MCF 10A (cell line): Measurements from ENCODE around the gene RHOBTB1. TPM values are rescaled to one million over a fixed set of nuclear protein-coding genes. Genes with fewer than 3 reads are reported as not detected.

Source experiments
- BruUV-seq: library from RNA; stranded (reverse); fragments of 400-500 nt; replicated peaks from 2 replicates; lab custom pipeline; 2021; lab: Mats Ljungman, UMichigan
- CTCF ChIA-PET: fragments of 300-600 bp; sonication (Branson Sonifier 250); formaldehyde crosslinking; extraction: SDS; loops from one replicate; lab custom pipeline; 2021; ENCODE audit warnings: antibody characterized with exemption, inconsistent platforms; lab: Yijun Ruan, JAX
- POLR2A ChIA-PET: fragments of 300-600, 350-650 bp; sonication (Branson Sonifier 250); formaldehyde crosslinking; extraction: SDS; loops from one replicate; lab custom pipeline; 2020; ENCODE audit warnings: antibody characterized with exemption, inconsistent platforms; lab: Yijun Ruan, JAX
- DNase-seq: peaks from one replicate; pipeline ENCODE4 v3.0.0-alpha.2; 2018; ENCODE audit not compliant: unreplicated experiment
- H3K27ac Mint-ChIP-seq: one replicate; pipeline ENCODE4 v1.8.0; 2022; ENCODE audit warnings: mild to moderate bottlenecking, low read depth, mixed read lengths; ENCODE audit not compliant: unreplicated experiment
- H3K27me3 Mint-ChIP-seq: one replicate; pipeline ENCODE4 v1.8.0; 2022; ENCODE audit warnings: mixed read lengths; ENCODE audit not compliant: insufficient read depth, unreplicated experiment
- H3K36me3 Mint-ChIP-seq: one replicate; pipeline ENCODE4 v1.8.0; 2022; ENCODE audit warnings: mild to moderate bottlenecking, moderate library complexity, mixed read lengths; ENCODE audit not compliant: insufficient read depth, unreplicated experiment
- H3K4me1 Mint-ChIP-seq: one replicate; pipeline ENCODE4 v1.8.0; 2022; ENCODE audit warnings: mixed read lengths; ENCODE audit not compliant: insufficient read depth, unreplicated experiment
- H3K4me3 Mint-ChIP-seq: one replicate; pipeline ENCODE4 v1.8.0; 2022; ENCODE audit warnings: mild to moderate bottlenecking, moderate library complexity, mixed read lengths; ENCODE audit not compliant: unreplicated experiment
- H3K9me3 Mint-ChIP-seq: one replicate; pipeline ENCODE4 v1.8.0; 2022; ENCODE audit warnings: mixed read lengths; ENCODE audit not compliant: unreplicated experiment
- intact Hi-C: fragments of 100-400 bp; cut with micrococcal nuclease; formaldehyde crosslinking; loops from 2 replicates; pipeline ENCODE4 v1.14.1; 2022
- total RNA-seq: library from RNA; stranded (reverse); gene quantifications from 2 replicates; pipeline ENCODE4 v1.2.3, GENCODE V29; 2022
- TF ChIP-seq, protein P1 (sequence below): fragments of 200-600 bp; IDR thresholded peaks from one replicate; pipeline ENCODE4 v1.8.0; 2022; ENCODE audit warnings: antibody characterized with exemption, mild to moderate bottlenecking; ENCODE audit not compliant: unreplicated experiment

RHOBTB1 gene
- total RNA-seq, 1 experiment from 2014 or later, result 0.70 TPM

- no peaks in the 10 kb centered on the region for H3K9me3 Mint-ChIP-seq
- H3K4me1 Mint-ChIP-seq, result no peaks in the 10 kb centered on the region
- TF ChIP-seq, protein P1, sequence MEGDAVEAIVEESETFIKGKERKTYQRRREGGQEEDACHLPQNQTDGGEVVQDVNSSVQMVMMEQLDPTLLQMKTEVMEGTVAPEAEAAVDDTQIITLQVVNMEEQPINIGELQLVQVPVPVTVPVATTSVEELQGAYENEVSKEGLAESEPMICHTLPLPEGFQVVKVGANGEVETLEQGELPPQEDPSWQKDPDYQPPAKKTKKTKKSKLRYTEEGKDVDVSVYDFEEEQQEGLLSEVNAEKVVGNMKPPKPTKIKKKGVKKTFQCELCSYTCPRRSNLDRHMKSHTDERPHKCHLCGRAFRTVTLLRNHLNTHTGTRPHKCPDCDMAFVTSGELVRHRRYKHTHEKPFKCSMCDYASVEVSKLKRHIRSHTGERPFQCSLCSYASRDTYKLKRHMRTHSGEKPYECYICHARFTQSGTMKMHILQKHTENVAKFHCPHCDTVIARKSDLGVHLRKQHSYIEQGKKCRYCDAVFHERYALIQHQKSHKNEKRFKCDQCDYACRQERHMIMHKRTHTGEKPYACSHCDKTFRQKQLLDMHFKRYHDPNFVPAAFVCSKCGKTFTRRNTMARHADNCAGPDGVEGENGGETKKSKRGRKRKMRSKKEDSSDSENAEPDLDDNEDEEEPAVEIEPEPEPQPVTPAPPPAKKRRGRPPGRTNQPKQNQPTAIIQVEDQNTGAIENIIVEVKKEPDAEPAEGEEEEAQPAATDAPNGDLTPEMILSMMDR, result no peak
- no peak for DNase-seq
- ChIA-PET POLR2A (no interaction called here), CTCF (interaction anchor here (0.6 to 0.8 kb wide), 3 partner anchors 58 to 111 kb away, joined by 3 to 4 read pairs (median 3); no protein-coding TSS in a partner anchor)
- no peaks in the 10 kb centered on the region for H3K36me3 Mint-ChIP-seq
- H3K27ac Mint-ChIP-seq, result no peak overlapping the region
- H3K4me3 Mint-ChIP-seq, result no peak overlapping the region
- no peaks in the 10 kb centered on the region for H3K27me3 Mint-ChIP-seq
- no TSS peak for BruUV-seq
- intact Hi-C loops, result no loop called here
Observed at GRCh38 chr10:60937022-60937421, 7.0 kb downstream of the RHOBTB1 start.

GRCh38 chr10:60934215-60935175 is 9.5 kb downstream of the RHOBTB1 start:
- peaks cover 5% of the 10 kb centered on the region for H3K4me1 Mint-ChIP-seq
- H3K9me3 Mint-ChIP-seq, result no peaks in the 10 kb centered on the region
- no peaks in the 10 kb centered on the region for H3K36me3 Mint-ChIP-seq
- no peak for DNase-seq
- H3K27me3 Mint-ChIP-seq, result no peaks in the 10 kb centered on the region
- intact Hi-C loops, result no loop called here
- ChIA-PET POLR2A (no interaction called here), CTCF (no interaction called here)
- TF ChIP-seq, protein P1, result no peak
- H3K4me3 Mint-ChIP-seq, result no peak overlapping the region
- no peak overlapping the region for H3K27ac Mint-ChIP-seq
- no TSS peak for BruUV-seq

- DNase-seq, result no peak
- no peak overlapping the region for H3K27ac Mint-ChIP-seq
- TF ChIP-seq, protein P1, result no peak
- peaks cover 5% of the 10 kb centered on the region for H3K4me1 Mint-ChIP-seq
- ChIA-PET CTCF (interaction anchor here (0.5 to 1.2 kb wide), 3 partner anchors 37 to 208 kb away, joined by 3 to 5 read pairs (median 3); no protein-coding TSS in a partner anchor), POLR2A (interaction anchor here (0.5 to 1.1 kb wide), 2 partner anchors 12 to 1026 kb away, joined by 3 to 4 read pairs; partner anchors contain the start of genes CCDC6 and RHOBTB1)
- no peaks in the 10 kb centered on the region for H3K27me3 Mint-ChIP-seq
- intact Hi-C loops, result no loop called here
- H3K36me3 Mint-ChIP-seq, result no peaks in the 10 kb centered on the region
- no TSS peak for BruUV-seq
- H3K4me3 Mint-ChIP-seq, result no peak overlapping the region
- H3K9me3 Mint-ChIP-seq, result no peaks in the 10 kb centered on the region
Observed at GRCh38 chr10:60932756-60933155, 11.2 kb downstream of the RHOBTB1 start.

GRCh38 chr10:60930237-60930636 is 13.7 kb downstream of the RHOBTB1 start:
- Mint-ChIP-seq H3K4me1 (peaks cover 5% of the 10 kb centered on the region), H3K27ac (no peak overlapping the region), H3K4me3 (no peak overlapping the region), H3K36me3 (no peaks in the 10 kb centered on the region), H3K9me3 (peaks cover 5% of the 10 kb centered on the region), H3K27me3 (no peaks in the 10 kb centered on the region)
- intact Hi-C loops, result no loop called here
- ChIA-PET CTCF (no interaction called here), POLR2A (no interaction called here)
- DNase-seq, result no peak
- TF ChIP-seq, protein P1, result no peak
- no TSS peak for BruUV-seq
